Measurements from ENCODE around the gene ADCY3.
"Not testable (repeated sequence)": the region's sequence is repeated elsewhere in the genome, so short reads cannot be mapped to it uniquely, and the experiment has no call there.

Gene ADCY3

GRCh38 chr2:24842081-24843050, 77.7 kb downstream of the ADCY3 start:
- DNase-seq: no peak

GRCh38 chr2:24840962-24841945, 78.8 kb downstream of the ADCY3 start:
- no peak for DNase-seq

GRCh38 chr2:24840164-24840869, 79.7 kb downstream of the ADCY3 start:
- no peak for DNase-seq

GRCh38 chr2:24839729-24840128, 80.3 kb downstream of the ADCY3 start:
- DNase-seq: no peak

- DNase-seq: no peak
Observed at GRCh38 chr2:24838541-24838940, 81.5 kb downstream of the ADCY3 start.

- no peak for DNase-seq
Observed at GRCh38 chr2:24837996-24838513, 82.0 kb downstream of the ADCY3 start.

GRCh38 chr2:24836706-24837105, 83.3 kb downstream of the ADCY3 start:
- DNase-seq: no peak

GRCh38 chr2:24836206-24836605, 83.8 kb downstream of the ADCY3 start:
- DNase-seq: no peak

GRCh38 chr2:24835411-24835810, 84.6 kb downstream of the ADCY3 start:
- not testable (repeated sequence) for DNase-seq

- no peak for DNase-seq
Observed at GRCh38 chr2:24834733-24835395, 85.2 kb downstream of the ADCY3 start.

GRCh38 chr2:24833821-24834732, 86.0 kb downstream of the ADCY3 start:
- no peak for DNase-seq

- no peak for DNase-seq
Observed at GRCh38 chr2:24832931-24833701, 86.9 kb downstream of the ADCY3 start.

GRCh38 chr2:24832521-24832920, 87.5 kb downstream of the ADCY3 start:
- no peak for DNase-seq

- DNase-seq: no peak
Observed at GRCh38 chr2:24832073-24832461, 88.0 kb downstream of the ADCY3 start.

- DNase-seq: no peak
Observed at GRCh38 chr2:24831221-24832072, 88.6 kb downstream of the ADCY3 start.

- DNase-seq: no peak
Observed at GRCh38 chr2:24830786-24831185, 89.3 kb downstream of the ADCY3 start.

GRCh38 chr2:24830351-24830750, 89.7 kb downstream of the ADCY3 start:
- DNase-seq: peak in 1 of 2 experiments; percentile 16

- no peak for DNase-seq
Observed at GRCh38 chr2:24828238-24828996, 91.6 kb downstream of the ADCY3 start.

Measured in SW 1271 (cell line).